AG04449 (cell line): ENCODE data around the gene TAS2R41.

Experiments used
- CTCF ChIA-PET: fragments of 350-600 bp; formaldehyde crosslinking; extraction: SDS; loops from one replicate; lab custom pipeline; 2021; ENCODE audit warnings: antibody characterized with exemption; lab: Yijun Ruan, JAX
- POLR2A ChIA-PET: fragments of 400-600, 350-600 bp; formaldehyde crosslinking; extraction: SDS; loops from one replicate; lab custom pipeline; 2020; ENCODE audit warnings: antibody characterized with exemption, inconsistent platforms; lab: Yijun Ruan, JAX
- DNase-seq: peaks from one replicate; pipeline ENCODE4 v3.0.0-alpha.2; 2010; ENCODE audit warnings: low read depth, low spot score
- H3K4me3 ChIP-seq: 2 replicates; pipeline ENCODE4 v1.5.1; 2011; ENCODE audit warnings: low read depth, mild to moderate bottlenecking, control low read depth, low read length
- TF ChIP-seq, protein P1 (sequence below): IDR thresholded peaks from one replicate; pipeline ENCODE4 v1.5.1; 2011; ENCODE audit warnings: mild to moderate bottlenecking, moderate library complexity, low read length, control low read depth, inconsistent platforms; ENCODE audit not compliant: insufficient read depth; ENCODE audit errors: missing control alignments

The TAS2R41 gene

DNA sequence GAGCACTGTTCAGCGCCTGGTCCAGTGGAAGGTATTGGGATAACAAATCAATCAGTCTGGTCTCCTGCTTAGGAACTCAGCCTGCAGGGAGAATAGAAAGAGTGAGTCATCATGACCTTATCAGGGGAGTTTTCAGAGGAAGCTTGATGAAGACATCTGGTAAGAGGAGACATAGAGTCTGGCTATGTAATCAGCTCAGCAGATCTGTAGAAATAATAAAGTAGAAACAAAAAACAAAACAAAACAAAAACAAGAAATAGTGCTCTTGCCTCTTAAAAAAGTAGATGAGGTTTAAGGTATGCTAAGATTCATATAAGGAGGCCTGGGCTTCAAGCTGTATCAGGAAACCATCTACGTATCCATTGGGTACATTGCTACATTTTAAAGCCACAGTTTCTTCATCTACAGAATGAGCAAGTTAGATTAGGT lies 14.4 kb downstream of the TAS2R41 start:
- POLR2A ChIA-PET, result interaction anchor here (0.6 kb wide), 1 partner anchor 65 kb away, joined by 3 read pairs; no protein-coding TSS in a partner anchor
- DNase-seq, result peak; percentile 37
- H3K4me3 ChIP-seq, result no peak overlapping the region
- TF ChIP-seq, protein P1, sequence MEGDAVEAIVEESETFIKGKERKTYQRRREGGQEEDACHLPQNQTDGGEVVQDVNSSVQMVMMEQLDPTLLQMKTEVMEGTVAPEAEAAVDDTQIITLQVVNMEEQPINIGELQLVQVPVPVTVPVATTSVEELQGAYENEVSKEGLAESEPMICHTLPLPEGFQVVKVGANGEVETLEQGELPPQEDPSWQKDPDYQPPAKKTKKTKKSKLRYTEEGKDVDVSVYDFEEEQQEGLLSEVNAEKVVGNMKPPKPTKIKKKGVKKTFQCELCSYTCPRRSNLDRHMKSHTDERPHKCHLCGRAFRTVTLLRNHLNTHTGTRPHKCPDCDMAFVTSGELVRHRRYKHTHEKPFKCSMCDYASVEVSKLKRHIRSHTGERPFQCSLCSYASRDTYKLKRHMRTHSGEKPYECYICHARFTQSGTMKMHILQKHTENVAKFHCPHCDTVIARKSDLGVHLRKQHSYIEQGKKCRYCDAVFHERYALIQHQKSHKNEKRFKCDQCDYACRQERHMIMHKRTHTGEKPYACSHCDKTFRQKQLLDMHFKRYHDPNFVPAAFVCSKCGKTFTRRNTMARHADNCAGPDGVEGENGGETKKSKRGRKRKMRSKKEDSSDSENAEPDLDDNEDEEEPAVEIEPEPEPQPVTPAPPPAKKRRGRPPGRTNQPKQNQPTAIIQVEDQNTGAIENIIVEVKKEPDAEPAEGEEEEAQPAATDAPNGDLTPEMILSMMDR, result no peak
- CTCF ChIA-PET, result interaction anchor here (0.6 to 3.5 kb wide), 14 partner anchors 8 to 252 kb away, joined by 3 to 20 read pairs (median 4); partner anchors contain the start of gene ZYX

DNA sequence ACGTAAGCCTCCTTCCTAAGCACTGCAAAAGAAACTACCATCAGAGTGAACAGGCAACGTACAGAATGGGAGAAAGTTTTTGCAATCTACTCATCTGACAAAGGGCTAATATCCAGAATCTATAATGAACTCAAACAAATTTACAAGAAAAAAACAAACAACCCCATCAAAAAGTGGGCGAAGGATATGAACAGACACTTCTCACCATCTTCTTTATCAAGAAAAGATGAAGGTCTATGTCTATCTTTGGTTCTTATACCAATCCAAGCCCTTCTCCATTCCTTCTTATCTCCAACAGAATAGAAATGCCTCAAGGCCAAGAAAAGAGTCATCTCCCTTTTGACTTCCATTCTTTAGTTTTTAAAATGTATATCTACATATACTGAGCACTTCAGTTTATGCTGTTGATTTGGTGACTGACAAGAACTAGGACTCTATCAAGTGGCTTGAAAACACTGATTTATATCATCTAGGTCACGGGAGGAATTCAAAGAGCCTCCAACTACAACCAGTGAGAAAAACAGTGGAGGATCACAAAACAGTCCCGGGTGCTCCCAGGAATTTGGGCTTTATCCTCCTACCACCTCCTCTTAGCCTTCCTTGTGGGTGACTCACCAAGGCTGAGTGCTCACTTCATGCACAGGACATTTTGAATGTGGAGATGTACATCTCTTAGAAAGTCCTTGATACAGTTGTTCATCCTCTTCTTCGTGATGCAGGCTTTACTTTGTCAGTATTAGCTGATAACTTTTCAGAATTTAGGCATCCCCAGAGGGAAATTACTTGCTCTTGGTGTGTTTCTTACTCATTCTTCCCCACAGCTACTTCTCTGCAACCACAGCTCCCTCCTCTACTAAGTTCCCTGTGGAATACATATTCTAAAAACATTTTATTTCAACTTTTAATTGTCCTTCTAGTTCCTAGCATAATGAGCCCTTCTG lies 15.4 kb downstream of the TAS2R41 start:
- ChIA-PET CTCF (interaction anchor here (0.6 to 3.5 kb wide), 10 partner anchors 10 to 253 kb away, joined by 3 to 20 read pairs (median 4); no protein-coding TSS in a partner anchor), POLR2A (no interaction called here)
- H3K4me3 ChIP-seq, result no peak overlapping the region
- TF ChIP-seq, protein P1, result no peak
- DNase-seq, result no peak

DNA sequence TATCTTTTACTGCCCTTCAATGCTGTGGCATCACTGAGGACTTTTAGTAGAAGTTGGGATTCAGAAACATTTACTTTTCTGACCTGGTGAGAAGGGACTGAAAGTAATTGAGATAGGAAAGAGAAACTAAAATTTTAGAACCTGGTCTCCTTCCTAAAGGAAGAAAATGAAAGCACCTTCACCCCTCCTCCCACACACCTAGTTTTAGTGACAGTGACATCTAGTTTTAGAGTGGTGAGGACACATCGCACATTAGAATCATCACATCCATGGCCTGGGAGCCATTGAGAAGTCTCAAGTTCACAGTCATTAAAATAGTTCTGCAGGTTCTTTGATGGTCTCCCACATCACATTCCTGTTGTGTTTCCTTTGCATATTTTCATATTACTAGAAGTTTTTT lies 16.1 kb downstream of the TAS2R41 start:
- CTCF ChIA-PET, result interaction anchor here (0.9 to 1.5 kb wide), 6 partner anchors 11 to 253 kb away, joined by 3 to 4 read pairs (median 3); no protein-coding TSS in a partner anchor
- TF ChIP-seq, protein P1, result no peak
- no peak overlapping the region for H3K4me3 ChIP-seq
- POLR2A ChIA-PET, result no interaction called here
- DNase-seq, result no peak

DNA sequence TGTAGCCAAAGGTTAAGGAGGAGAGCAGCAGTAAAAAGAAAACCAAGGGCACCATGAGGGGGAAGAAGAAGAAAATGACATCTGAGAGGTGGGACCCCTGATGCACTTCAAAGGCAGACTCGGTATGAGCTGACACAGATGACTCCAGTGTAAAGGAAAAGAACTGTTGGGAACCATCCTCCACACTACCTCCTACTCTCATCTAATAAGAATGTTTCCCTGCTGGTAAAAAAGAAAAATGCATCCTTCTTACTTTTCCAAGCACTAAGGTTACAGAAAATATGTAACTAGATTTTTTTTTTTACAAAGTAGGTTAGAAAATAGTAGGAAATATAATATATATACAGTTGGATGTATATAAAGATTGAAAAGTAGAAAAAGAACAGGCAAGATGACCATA lies 16.9 kb downstream of the TAS2R41 start:
- TF ChIP-seq, protein P1, result no peak
- ChIA-PET CTCF (interaction anchor here (0.9 to 1.5 kb wide), 6 partner anchors 12 to 254 kb away, joined by 3 to 4 read pairs (median 3); no protein-coding TSS in a partner anchor), POLR2A (no interaction called here)
- H3K4me3 ChIP-seq, result no peak overlapping the region
- no peak for DNase-seq

DNA sequence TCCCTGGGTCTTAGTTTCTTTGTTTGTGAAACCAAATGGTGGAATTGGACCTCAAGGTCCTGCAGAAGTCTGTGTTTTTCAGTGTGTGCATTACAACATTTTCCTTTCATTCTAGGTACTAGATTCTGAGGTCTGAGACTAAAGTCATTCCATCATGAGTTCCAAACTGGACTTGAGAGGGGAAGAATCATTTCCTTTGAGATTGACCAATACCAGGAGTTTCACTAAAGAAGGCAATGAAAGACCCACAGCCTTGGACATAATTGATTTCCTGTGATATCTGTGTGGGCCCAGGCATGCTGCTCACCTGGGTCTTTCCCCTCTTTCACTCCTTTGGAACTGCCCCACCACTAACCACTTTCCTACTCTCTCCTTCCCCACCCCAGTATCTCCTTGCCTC lies 18.2 kb downstream of the TAS2R41 start:
- no peak overlapping the region for H3K4me3 ChIP-seq
- TF ChIP-seq, protein P1, result no peak
- ChIA-PET CTCF (interaction anchor here (1.5 kb wide), 1 partner anchor 10 kb away, joined by 4 read pairs; no protein-coding TSS in a partner anchor), POLR2A (no interaction called here)
- no peak for DNase-seq

DNA sequence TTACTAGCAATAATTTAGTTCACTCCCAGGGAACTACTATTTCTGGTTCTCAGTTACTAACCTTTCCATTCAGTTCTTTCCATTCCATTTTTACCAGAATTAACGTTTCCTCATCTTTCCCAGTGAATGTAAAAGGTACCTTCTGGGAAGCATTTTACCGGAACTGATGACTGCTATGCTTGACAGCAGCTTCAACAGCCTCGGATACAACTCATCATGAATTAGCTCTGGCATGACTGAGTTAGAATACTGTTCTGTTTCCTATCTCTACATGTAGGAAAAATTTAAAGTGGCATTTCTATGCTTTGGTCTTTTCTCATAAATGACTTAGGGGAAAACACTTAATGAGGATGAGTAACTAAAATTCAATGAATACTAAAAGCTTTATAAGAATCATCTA lies 18.6 kb downstream of the TAS2R41 start:
- DNase-seq, result no peak
- CTCF ChIA-PET, result interaction anchor here (0.6 to 1.5 kb wide), 2 partner anchors 10 to 208 kb away, joined by 3 to 4 read pairs; partner anchors contain the start of gene CASP2
- H3K4me3 ChIP-seq, result no peak overlapping the region
- TF ChIP-seq, protein P1, result no peak
- POLR2A ChIA-PET, result no interaction called here
